ENCODE measurements around the gene MEX3C. TPM values are rescaled to one million over a fixed set of nuclear protein-coding genes. Genes with fewer than 3 reads are reported as not detected.
A peak's percentile ranks its signal among the peaks of the same experiment; 100 is the strongest.

The MEX3C gene
- total RNA-seq, 1 donor from 2014 or later: 81.3 TPM

DNA sequence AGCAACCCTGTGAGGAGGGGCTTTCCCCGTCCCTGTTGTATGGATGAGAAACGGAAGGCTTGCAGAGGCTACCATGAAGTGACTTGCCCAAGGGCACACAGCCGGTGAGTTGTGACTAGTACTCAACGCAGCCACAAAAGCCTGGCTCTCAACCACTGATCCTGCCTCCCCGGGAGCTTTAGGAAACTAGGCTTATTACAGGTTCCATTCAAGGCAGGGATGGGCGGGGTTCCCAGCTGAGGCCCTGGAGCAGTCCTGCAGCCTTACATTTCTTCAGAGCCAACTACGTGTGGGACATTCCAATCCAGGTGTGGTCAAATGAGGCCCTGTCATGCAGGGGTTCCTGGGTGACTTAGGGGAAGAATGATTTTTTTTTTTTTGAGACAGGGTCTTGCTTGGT, 59.6 kb downstream of the MEX3C start:
- TF ChIP-seq, protein P1, sequence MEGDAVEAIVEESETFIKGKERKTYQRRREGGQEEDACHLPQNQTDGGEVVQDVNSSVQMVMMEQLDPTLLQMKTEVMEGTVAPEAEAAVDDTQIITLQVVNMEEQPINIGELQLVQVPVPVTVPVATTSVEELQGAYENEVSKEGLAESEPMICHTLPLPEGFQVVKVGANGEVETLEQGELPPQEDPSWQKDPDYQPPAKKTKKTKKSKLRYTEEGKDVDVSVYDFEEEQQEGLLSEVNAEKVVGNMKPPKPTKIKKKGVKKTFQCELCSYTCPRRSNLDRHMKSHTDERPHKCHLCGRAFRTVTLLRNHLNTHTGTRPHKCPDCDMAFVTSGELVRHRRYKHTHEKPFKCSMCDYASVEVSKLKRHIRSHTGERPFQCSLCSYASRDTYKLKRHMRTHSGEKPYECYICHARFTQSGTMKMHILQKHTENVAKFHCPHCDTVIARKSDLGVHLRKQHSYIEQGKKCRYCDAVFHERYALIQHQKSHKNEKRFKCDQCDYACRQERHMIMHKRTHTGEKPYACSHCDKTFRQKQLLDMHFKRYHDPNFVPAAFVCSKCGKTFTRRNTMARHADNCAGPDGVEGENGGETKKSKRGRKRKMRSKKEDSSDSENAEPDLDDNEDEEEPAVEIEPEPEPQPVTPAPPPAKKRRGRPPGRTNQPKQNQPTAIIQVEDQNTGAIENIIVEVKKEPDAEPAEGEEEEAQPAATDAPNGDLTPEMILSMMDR (IDR thresholded peaks at IDR 0.05; ENCODE audit: partially characterized antibody, unreplicated experiment): no peak
- no peaks in the 10 kb centered on the region for H3K9me3 Mint-ChIP-seq (ENCODE audit: unreplicated experiment)
- no peak overlapping the region for H3K27ac Mint-ChIP-seq (ENCODE audit: unreplicated experiment)
- no peaks in the 10 kb centered on the region for H3K4me1 Mint-ChIP-seq (ENCODE audit: low read depth, unreplicated experiment)
- no peak for DNase-seq
- H3K36me3 Mint-ChIP-seq (ENCODE audit: unreplicated experiment): no peaks in the 10 kb centered on the region
- peaks cover 2% of the 10 kb centered on the region for H3K27me3 Mint-ChIP-seq (ENCODE audit: unreplicated experiment)
- H3K4me3 Mint-ChIP-seq (ENCODE audit: unreplicated experiment): no peak overlapping the region

DNA sequence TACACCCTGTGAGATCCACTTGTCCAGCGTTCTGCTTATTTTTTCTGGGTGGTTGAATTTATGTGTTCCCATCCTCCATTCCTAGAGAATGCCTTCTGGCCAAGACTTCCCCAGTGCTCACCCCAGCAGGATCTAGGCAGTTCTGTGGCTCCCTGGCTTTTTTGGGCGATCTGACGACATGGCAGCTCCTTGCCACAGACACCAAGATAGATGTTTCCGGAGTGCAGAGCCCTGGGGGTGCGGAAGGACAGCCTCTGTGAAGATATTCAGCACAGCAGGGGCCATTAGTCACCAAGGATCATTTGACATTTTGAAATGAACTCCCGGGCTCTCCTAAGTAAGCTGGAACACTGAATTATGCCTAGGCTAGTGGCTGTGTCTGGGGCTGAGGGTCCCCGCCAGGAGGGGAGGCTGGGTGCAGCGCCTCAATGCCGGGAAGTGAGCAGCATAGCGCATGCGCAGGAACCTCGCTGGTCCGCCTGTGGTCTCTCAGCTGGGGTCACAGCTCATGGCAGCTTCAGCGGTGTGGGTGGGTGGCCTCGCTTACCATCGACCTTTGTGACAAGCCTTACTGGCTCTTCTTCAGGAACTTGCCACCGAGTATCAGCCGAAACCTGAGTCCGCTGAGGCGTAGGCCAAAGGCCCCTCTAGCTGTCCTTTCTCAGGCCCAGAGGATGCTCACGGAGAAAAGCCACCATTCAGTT, 60.3 kb downstream of the MEX3C start:
- Mint-ChIP-seq H3K27me3 (ENCODE audit: unreplicated experiment) (peaks cover 2% of the 10 kb centered on the region), H3K27ac (ENCODE audit: unreplicated experiment) (no peak overlapping the region), H3K4me1 (ENCODE audit: low read depth, unreplicated experiment) (peaks cover 4% of the 10 kb centered on the region), H3K9me3 (ENCODE audit: unreplicated experiment) (no peaks in the 10 kb centered on the region), H3K4me3 (ENCODE audit: unreplicated experiment) (no peak overlapping the region), H3K36me3 (ENCODE audit: unreplicated experiment) (no peaks in the 10 kb centered on the region)
- no peak for DNase-seq
- TF ChIP-seq, protein P1 (IDR thresholded peaks at IDR 0.05; ENCODE audit: partially characterized antibody, unreplicated experiment): no peak

DNA sequence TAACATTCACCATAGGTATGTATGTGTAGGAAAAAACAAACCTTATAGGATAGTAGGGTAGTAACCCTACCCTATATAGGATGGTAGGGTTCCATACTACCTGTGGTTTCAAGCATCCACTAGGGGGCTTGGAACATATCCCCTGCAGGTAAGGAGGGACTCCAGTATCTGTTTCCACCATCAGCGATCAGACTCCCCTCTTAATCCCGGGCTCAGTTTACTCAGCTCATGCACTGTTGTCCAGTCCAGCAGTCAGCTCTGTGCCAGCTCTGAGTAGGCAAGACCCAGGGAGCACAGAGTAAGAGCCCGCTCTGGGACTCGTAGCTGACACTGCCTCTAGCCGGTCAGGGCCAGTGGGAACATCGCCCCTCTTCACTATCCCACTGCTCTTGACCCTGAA, 61.7 kb downstream of the MEX3C start:
- H3K9me3 Mint-ChIP-seq (ENCODE audit: unreplicated experiment): no peaks in the 10 kb centered on the region
- H3K27me3 Mint-ChIP-seq (ENCODE audit: unreplicated experiment): peaks cover 2% of the 10 kb centered on the region
- no peaks in the 10 kb centered on the region for H3K36me3 Mint-ChIP-seq (ENCODE audit: unreplicated experiment)
- TF ChIP-seq, protein P1 (IDR thresholded peaks at IDR 0.05; ENCODE audit: partially characterized antibody, unreplicated experiment): peak; percentile 29
- H3K27ac Mint-ChIP-seq (ENCODE audit: unreplicated experiment): no peak overlapping the region
- DNase-seq: no peak
- peaks cover 4% of the 10 kb centered on the region for H3K4me1 Mint-ChIP-seq (ENCODE audit: low read depth, unreplicated experiment)
- H3K4me3 Mint-ChIP-seq (ENCODE audit: unreplicated experiment): no peak overlapping the region

DNA sequence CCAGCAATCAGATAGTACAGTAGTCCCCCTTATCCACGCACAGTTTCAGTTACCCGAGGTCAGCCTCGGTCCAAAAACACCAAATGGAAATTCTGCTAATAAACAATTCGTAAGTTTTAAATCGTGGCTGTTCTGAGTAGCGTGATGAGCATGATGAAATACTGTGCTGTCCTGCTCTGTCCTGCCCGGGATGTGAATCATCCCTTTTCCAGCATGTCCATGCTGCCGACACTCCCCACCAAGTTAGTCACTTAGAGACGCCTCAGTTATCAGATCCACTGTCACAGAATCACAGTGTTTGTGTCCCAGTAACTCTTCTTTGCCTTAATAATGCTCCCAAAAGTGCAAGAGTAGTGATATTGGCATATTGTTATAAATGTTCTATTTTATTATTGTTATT, 62.1 kb downstream of the MEX3C start:
- TF ChIP-seq, protein P1 (IDR thresholded peaks at IDR 0.05; ENCODE audit: partially characterized antibody, unreplicated experiment): no peak
- H3K9me3 Mint-ChIP-seq (ENCODE audit: unreplicated experiment): no peaks in the 10 kb centered on the region
- H3K27ac Mint-ChIP-seq (ENCODE audit: unreplicated experiment): no peak overlapping the region
- H3K4me3 Mint-ChIP-seq (ENCODE audit: unreplicated experiment): no peak overlapping the region
- peaks cover 4% of the 10 kb centered on the region for H3K4me1 Mint-ChIP-seq (ENCODE audit: low read depth, unreplicated experiment)
- no peak for DNase-seq
- no peaks in the 10 kb centered on the region for H3K36me3 Mint-ChIP-seq (ENCODE audit: unreplicated experiment)
- H3K27me3 Mint-ChIP-seq (ENCODE audit: unreplicated experiment): peaks cover 2% of the 10 kb centered on the region

DNA sequence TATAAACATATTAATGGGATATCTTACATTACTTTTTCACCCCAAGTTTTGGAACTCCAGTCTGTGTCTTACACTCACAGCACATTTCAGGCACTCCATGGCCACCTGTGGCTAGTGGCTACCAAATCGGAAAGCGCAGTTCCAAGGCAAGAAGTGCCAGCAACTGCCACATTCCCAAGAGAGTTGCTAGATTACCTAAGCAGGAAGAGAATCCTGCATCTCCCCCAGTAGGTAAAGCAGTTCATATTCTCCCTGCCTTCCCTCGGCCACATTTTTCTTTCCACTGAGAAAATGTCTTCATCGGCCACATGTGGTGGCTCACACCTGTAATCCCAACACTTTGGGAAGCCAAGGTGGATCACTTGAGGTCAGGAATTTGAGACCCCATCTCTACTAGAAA, 62.8 kb downstream of the MEX3C start:
- Mint-ChIP-seq H3K36me3 (ENCODE audit: unreplicated experiment) (no peaks in the 10 kb centered on the region), H3K27ac (ENCODE audit: unreplicated experiment) (no peak overlapping the region), H3K4me3 (ENCODE audit: unreplicated experiment) (no peak overlapping the region), H3K27me3 (ENCODE audit: unreplicated experiment) (peaks cover 2% of the 10 kb centered on the region), H3K4me1 (ENCODE audit: low read depth, unreplicated experiment) (peaks cover 4% of the 10 kb centered on the region), H3K9me3 (ENCODE audit: unreplicated experiment) (no peaks in the 10 kb centered on the region)
- TF ChIP-seq, protein P1 (IDR thresholded peaks at IDR 0.05; ENCODE audit: partially characterized antibody, unreplicated experiment): no peak
- DNase-seq: no peak
